Tibial artery (tissue), 4 donors: ENCODE results near the gene CREB3L4.
"Not testable (repeated sequence)": the region's sequence is repeated elsewhere in the genome, so short reads cannot be mapped to it uniquely, and the experiment has no call there.

ENCODE experiments used
- DNase-seq, 2 donors: peaks; one replicate each; pipeline ENCODE4 v3.0.0-alpha.2; 2019
- H3K27ac ChIP-seq, 2 donors: fragments of 200-600 bp; sonication (generic) in 1 of 2; 1 replicate in 1 of 2; 2 replicates in 1 of 2; pipeline ENCODE4 v1.5.1; 2018 to 2019; ENCODE audit warnings: mild to moderate bottlenecking in 1 of 2
- H3K27me3 ChIP-seq, 2 donors: fragments of 200-600 bp; sonication (generic) in 1 of 2; one replicate each; pipeline versions ENCODE4 v1.5.1 to v1.6.0; 2016 to 2019
- H3K36me3 ChIP-seq, 3 donors: fragments of 200-600 bp; sonication (generic) in 2 of 3; one replicate each; pipeline ENCODE4 v1.5.1; 2016 to 2019; ENCODE audit warnings: mild to moderate bottlenecking in 2 of 3
- H3K4me1 ChIP-seq, 4 donors: fragments of 200-600 bp; sonication (generic) in 2 of 4; 1 replicate in 3 of 4; 2 replicates in 1 of 4; pipeline ENCODE4 v1.5.1; 2016 to 2019
- H3K4me3 ChIP-seq, 2 donors: fragments of 200-600 bp; sonication (generic) in 1 of 2; 1 replicate in 1 of 2; 2 replicates in 1 of 2; pipeline ENCODE4 v1.5.1; 2018 to 2019; ENCODE audit warnings: mild to moderate bottlenecking in 2 of 2
- H3K9me3 ChIP-seq, 3 donors: fragments of 200-600 bp; sonication (generic) in 1 of 3; one replicate each; pipeline ENCODE4 v1.5.1; 2016 to 2019
- intact Hi-C: fragments of 100-400 bp; cut with DNase I; formaldehyde crosslinking; loops from one replicate; pipeline ENCODE4 v1.15.0; 2023; ENCODE audit warnings: low total_unique reads
- TF ChIP-seq, protein P1 (sequence below), 2 experiments: fragments of 200-600 bp in 1 of 2; fragments of 450-650 bp in 1 of 2; IDR thresholded peaks; one replicate each; pipeline ENCODE4 v1.5.1; 2017 to 2019; ENCODE audit warnings: antibody characterized with exemption in 2 of 2, mild to moderate bottlenecking in 1 of 2, moderate library complexity in 1 of 2

Gene CREB3L4

GRCh38 chr1:153991806-153992205 is 24.1 kb downstream of the CREB3L4 start:
- intact Hi-C loops, result no loop called here
- peak overlapping the region; percentile 72 to 76 for H3K4me3 ChIP-seq
- TF ChIP-seq, protein P1, sequence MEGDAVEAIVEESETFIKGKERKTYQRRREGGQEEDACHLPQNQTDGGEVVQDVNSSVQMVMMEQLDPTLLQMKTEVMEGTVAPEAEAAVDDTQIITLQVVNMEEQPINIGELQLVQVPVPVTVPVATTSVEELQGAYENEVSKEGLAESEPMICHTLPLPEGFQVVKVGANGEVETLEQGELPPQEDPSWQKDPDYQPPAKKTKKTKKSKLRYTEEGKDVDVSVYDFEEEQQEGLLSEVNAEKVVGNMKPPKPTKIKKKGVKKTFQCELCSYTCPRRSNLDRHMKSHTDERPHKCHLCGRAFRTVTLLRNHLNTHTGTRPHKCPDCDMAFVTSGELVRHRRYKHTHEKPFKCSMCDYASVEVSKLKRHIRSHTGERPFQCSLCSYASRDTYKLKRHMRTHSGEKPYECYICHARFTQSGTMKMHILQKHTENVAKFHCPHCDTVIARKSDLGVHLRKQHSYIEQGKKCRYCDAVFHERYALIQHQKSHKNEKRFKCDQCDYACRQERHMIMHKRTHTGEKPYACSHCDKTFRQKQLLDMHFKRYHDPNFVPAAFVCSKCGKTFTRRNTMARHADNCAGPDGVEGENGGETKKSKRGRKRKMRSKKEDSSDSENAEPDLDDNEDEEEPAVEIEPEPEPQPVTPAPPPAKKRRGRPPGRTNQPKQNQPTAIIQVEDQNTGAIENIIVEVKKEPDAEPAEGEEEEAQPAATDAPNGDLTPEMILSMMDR (IDR thresholded peaks at IDR 0.05), result no peak
- peak overlapping the region; percentile 90 to 91 for H3K27ac ChIP-seq
- no peaks in the 10 kb centered on the region for H3K9me3 ChIP-seq
- no peaks in the 10 kb centered on the region for H3K27me3 ChIP-seq
- peaks cover 0 to 38% (median 30%) of the 10 kb centered on the region in 4 donors for H3K4me1 ChIP-seq
- no peak for DNase-seq
- H3K36me3 ChIP-seq, result peaks cover 43 to 52% (median 44%) of the 10 kb centered on the region in 3 donors

- no peak for DNase-seq
- Histone ChIP-seq H3K9me3 (no peaks in the 10 kb centered on the region), H3K36me3 (peaks cover 43 to 52% (median 44%) of the 10 kb centered on the region in 3 donors), H3K27ac (no peak overlapping the region), H3K4me1 (peaks cover 0 to 32% (median 23%) of the 10 kb centered on the region in 4 donors), H3K27me3 (no peaks in the 10 kb centered on the region), H3K4me3 (no peak overlapping the region)
- TF ChIP-seq, protein P1 (IDR thresholded peaks at IDR 0.05), result no peak
- intact Hi-C loops, result no loop called here
These were observed 27.5 kb downstream of the CREB3L4 start for GRCh38 chr1:153995202-153995601.

- intact Hi-C loops, result no loop called here
- peak in 1 of 2 donors; percentile 27 for DNase-seq
- no peaks in the 10 kb centered on the region for H3K27me3 ChIP-seq
These were observed 27.9 kb downstream of the CREB3L4 start for GRCh38 chr1:153995640-153996039.

GRCh38 chr1:153996882-153997281 is 29.2 kb downstream of the CREB3L4 start:
- peaks cover 0 to 25% (median 17%) of the 10 kb centered on the region in 4 donors for H3K4me1 ChIP-seq
- H3K27ac ChIP-seq, H3K27me3 ChIP-seq, H3K9me3 ChIP-seq, H3K4me3 ChIP-seq, intact Hi-C loops: not testable (repeated sequence)
- peak in 1 of 2 donors; percentile 29 for DNase-seq
- peaks cover 42 to 43% (median 42%) of the 10 kb centered on the region in 3 donors for H3K36me3 ChIP-seq

More at GRCh38 chr1:153995640-153996039, 27.9 kb downstream of the CREB3L4 start:
- H3K9me3 ChIP-seq, result no peaks in the 10 kb centered on the region
- no peak overlapping the region for H3K4me3 ChIP-seq
- TF ChIP-seq, protein P1 (IDR thresholded peaks at IDR 0.05), result no peak
- peaks cover 43 to 52% (median 44%) of the 10 kb centered on the region in 3 donors for H3K36me3 ChIP-seq
- no peak overlapping the region for H3K27ac ChIP-seq
- H3K4me1 ChIP-seq, result peaks cover 0 to 32% (median 23%) of the 10 kb centered on the region in 4 donors

DNA sequence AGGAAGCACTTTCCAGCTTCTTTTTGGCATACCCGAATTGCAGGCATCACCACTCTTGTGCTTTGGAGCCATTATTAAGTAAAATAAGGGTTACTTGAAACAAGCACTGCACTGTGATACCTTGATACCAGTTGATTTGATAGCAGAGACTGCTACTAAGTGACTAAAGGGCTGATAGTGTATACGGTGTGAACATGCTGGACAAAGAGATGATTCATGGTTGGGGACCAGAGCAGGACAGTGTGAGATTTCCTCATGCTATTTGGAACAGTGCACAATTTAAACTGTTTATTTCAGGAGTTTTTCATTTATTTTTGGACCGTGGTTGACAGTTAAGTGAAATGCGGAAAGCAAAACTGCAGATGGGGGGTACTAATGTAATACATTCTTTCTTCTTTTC is 32.7 kb downstream of the CREB3L4 start:
- intact Hi-C loops, result no loop called here
- H3K36me3 ChIP-seq, result peaks cover 8% of the 10 kb centered on the region in 3 donors

GRCh38 chr1:154006136-154006535 is 38.4 kb downstream of the CREB3L4 start:
- DNase-seq, result no peak
- Histone ChIP-seq H3K9me3 (no peaks in the 10 kb centered on the region), H3K36me3 (no peaks in the 10 kb centered on the region), H3K27ac (peak overlapping the region; percentile 41 to 50), H3K27me3 (no peaks in the 10 kb centered on the region), H3K4me3 (no peak overlapping the region), H3K4me1 (peaks cover 0 to 16% (median 4%) of the 10 kb centered on the region in 4 donors)
- TF ChIP-seq, protein P1 (IDR thresholded peaks at IDR 0.05), result no peak
- intact Hi-C loops, result no loop called here

More for the DNA sequence above, 32.7 kb downstream of the CREB3L4 start:
- Histone ChIP-seq H3K4me3 (no peak overlapping the region), H3K27ac (no peak overlapping the region), H3K27me3 (no peaks in the 10 kb centered on the region), H3K4me1 (peaks cover 0 to 4% (median under 1%) of the 10 kb centered on the region in 4 donors), H3K9me3 (no peaks in the 10 kb centered on the region)
- DNase-seq, result no peak
- TF ChIP-seq, protein P1 (IDR thresholded peaks at IDR 0.05), result no peak
